Putamen (tissue), 1 donor: Measurements from ENCODE around the gene HS3ST3A1.

Experiments used
- DNase-seq: peaks from one replicate; pipeline ENCODE4 v3.0.0-alpha.2; 2016; ENCODE audit warnings: low spot score

HS3ST3A1 gene

GRCh38 chr17:13601776-13602551, at the start of gene HS3ST3A1:
HS3ST3A1 (minus strand) TSS chr17:13601929; CDS start chr17:13601129, 800 bp downstream.
- DNase-seq = no peak

- DNase-seq = no peak
Measured at GRCh38 chr17:13650096-13650675, 48.5 kb upstream of the HS3ST3A1 start.

- DNase-seq = no peak
Measured at GRCh38 chr17:13647543-13648021, 45.9 kb upstream of the HS3ST3A1 start.

GRCh38 chr17:13646969-13647542, 45.3 kb upstream of the HS3ST3A1 start:
- no peak for DNase-seq

GRCh38 chr17:13646411-13646810, 44.7 kb upstream of the HS3ST3A1 start:
- DNase-seq = no peak

GRCh38 chr17:13643180-13643579, 41.5 kb upstream of the HS3ST3A1 start:
- DNase-seq = no peak

- DNase-seq = no peak
Measured at GRCh38 chr17:13642188-13642587, 40.5 kb upstream of the HS3ST3A1 start.

- no peak for DNase-seq
Measured at GRCh38 chr17:13640551-13640950, 38.8 kb upstream of the HS3ST3A1 start.

- no peak for DNase-seq
Measured at GRCh38 chr17:13638855-13639458, 37.2 kb upstream of the HS3ST3A1 start.

GRCh38 chr17:13636951-13637350, 35.2 kb upstream of the HS3ST3A1 start:
- no peak for DNase-seq

GRCh38 chr17:13635951-13636350, 34.2 kb upstream of the HS3ST3A1 start:
- no peak for DNase-seq

GRCh38 chr17:13634021-13634420, 32.3 kb upstream of the HS3ST3A1 start:
- no peak for DNase-seq

- DNase-seq = no peak
Measured at GRCh38 chr17:13631529-13631928, 29.8 kb upstream of the HS3ST3A1 start.

GRCh38 chr17:13626703-13627102, 25.0 kb upstream of the HS3ST3A1 start:
- DNase-seq = no peak

- no peak for DNase-seq
Measured at GRCh38 chr17:13619462-13619861, 17.7 kb upstream of the HS3ST3A1 start.

- no peak for DNase-seq
Measured at GRCh38 chr17:13616031-13616430, 14.3 kb upstream of the HS3ST3A1 start.

- no peak for DNase-seq
Measured at GRCh38 chr17:13609941-13610340, 8.2 kb upstream of the HS3ST3A1 start.

GRCh38 chr17:13601322-13601775, 380 bp downstream of the HS3ST3A1 start:
- DNase-seq = no peak

- no peak for DNase-seq
Measured at GRCh38 chr17:13600475-13601321, 1.0 kb downstream of the HS3ST3A1 start.

GRCh38 chr17:13599864-13600263, 1.9 kb downstream of the HS3ST3A1 start:
- no peak for DNase-seq

- DNase-seq = no peak
Measured at GRCh38 chr17:13599168-13599577, 2.6 kb downstream of the HS3ST3A1 start.
